ENCODE results near the gene SRRT.
"Not testable (repeated sequence)": the region's sequence is repeated elsewhere in the genome, so short reads cannot be mapped to it uniquely, and the experiment has no call there.

DNA sequence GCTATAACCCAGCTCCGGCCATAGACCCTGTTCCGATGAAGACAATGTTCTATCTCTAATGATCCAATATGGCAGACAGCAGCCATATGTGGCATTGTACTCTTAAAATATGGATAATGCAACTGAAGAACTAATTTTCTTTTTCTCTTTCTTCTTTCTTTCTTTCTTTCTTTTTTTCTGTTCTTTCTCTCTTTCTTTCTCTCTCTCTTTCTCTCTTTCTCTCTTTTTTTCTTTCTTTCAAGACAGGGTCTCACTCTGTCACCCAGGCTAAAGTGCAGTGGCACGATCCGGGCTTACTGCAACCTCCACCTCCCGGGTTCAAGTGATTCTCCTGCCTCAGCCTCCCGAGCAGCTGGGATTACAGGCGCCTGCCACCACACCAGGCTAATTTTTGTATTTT, 61.3 kb downstream of the SRRT start:
- TF ChIP-seq CTCF, EP300, POLR2A (IDR thresholded peaks at IDR 0.05): not testable (repeated sequence)

Data from sigmoid colon (tissue), 4 donors.